ENCODE results near the gene ANKRD22. TPM values are rescaled to one million over a fixed set of nuclear protein-coding genes. Genes with fewer than 3 reads are reported as not detected.
"Not testable (repeated sequence)": the region's sequence is repeated elsewhere in the genome, so short reads cannot be mapped to it uniquely, and the experiment has no call there.

The ANKRD22 gene
- total RNA-seq, 1 experiment from 2014 or later = not detected

DNA sequence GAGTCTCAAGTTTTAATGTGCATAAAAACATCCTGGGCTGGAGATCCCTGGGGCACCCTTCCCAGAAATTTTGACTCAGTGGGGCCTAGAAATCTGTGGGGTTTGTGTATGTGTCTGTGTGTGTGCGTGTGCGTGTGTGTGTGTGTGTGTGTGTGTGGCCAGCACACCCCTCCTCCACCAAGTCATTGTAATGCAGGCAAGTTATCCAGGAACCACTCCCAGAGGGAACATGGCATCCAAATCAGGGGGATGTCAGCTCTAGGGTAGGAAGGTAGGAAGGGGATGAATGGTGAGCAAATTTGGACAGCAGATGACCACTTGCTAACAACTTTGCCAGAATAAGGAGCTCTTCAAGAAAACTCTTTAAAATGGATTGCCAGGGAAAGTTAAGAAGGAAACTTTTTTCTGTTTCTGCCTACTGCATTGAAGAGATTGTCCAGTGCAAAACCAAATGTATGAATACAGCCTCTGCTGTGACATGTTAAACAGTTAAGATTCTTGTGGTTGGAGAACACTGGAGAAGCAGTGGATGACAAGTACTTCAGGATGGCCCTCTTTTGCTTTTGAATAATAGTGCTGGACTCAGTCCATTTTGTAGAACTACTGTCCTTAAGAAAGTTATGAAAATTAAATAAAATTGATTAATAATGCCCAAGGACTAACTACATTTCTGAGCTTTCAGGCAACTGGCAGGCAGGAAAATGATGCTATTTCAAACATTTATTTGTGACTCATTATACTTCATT lies 40.8 kb upstream of the ANKRD22 start:
- no peaks in the 10 kb centered on the region for H3K9me3 ChIP-seq (ENCODE audit: low read length)
- no peak overlapping the region for H3K4me2 ChIP-seq (ENCODE audit: low read depth, low read length, poor library complexity, severe bottlenecking)
- H3K4me1 ChIP-seq (ENCODE audit: low read length) = peaks cover 78% of the 10 kb centered on the region
- H3K9me2 ChIP-seq (replicated peaks; ENCODE audit: insufficient read depth, low read length) = no peaks in the 10 kb centered on the region
- H3K4me3 ChIP-seq (ENCODE audit: low read length) = no peak overlapping the region
- peaks cover 96% of the 10 kb centered on the region for H3K79me2 ChIP-seq (ENCODE audit: low read length)
- no peak for DNase-seq
- H3K27ac ChIP-seq (ENCODE audit: low read length) = no peak overlapping the region
- no peak overlapping the region for H3K9ac ChIP-seq (ENCODE audit: low read length)
- H3K27me3 ChIP-seq (ENCODE audit: low read length) = no peaks in the 10 kb centered on the region
- no peak overlapping the region for H2AFZ ChIP-seq (ENCODE audit: low read length)
- no peaks in the 10 kb centered on the region; the same call in 1 of the 2 replicates for H3K36me3 ChIP-seq (ENCODE audit: insufficient read depth, low read length)
- no peaks in the 10 kb centered on the region for H4K20me1 ChIP-seq (ENCODE audit: insufficient read depth, low read depth, low read length)

DNA sequence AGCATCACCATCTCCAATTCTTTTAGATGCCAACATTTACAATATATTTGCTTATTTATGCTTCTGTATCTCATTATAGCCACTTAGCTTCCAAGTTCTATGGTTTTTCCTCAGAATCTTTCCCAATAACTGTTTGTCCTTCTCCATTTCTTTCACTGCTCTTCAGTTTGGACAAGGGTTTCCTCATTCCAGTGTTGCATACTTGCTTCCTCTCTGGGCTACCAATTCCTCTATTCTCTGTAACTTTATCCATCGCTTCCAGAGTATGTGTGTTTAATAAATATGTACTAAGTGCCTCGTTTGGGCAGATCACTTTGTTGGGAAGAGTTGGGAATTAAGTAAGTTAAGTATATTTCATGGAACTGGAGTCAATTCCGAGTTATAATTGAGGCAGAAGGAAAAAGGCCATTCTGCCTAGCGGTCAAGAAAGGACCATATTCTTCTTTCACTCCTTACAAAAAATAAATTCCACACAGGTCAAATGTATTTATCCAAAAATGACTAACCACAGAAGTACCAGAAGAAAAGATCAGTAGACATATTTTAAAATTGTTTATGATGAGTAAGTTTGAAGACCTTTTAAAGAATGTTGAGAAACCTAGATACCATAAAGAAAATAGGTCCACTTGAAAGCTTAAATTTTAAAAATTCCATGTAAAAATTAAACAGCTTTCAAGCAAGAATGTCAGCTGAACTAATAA lies 39.2 kb upstream of the ANKRD22 start:
- no peak overlapping the region for H3K4me3 ChIP-seq (ENCODE audit: low read length)
- H3K9me2 ChIP-seq (replicated peaks; ENCODE audit: insufficient read depth, low read length) = no peaks in the 10 kb centered on the region
- peaks cover 79% of the 10 kb centered on the region for H3K4me1 ChIP-seq (ENCODE audit: low read length)
- no peak for DNase-seq
- no peaks in the 10 kb centered on the region for H3K9me3 ChIP-seq (ENCODE audit: low read length)
- H3K4me2 ChIP-seq (ENCODE audit: low read depth, low read length, poor library complexity, severe bottlenecking) = peak overlapping the region; percentile 87
- H2AFZ ChIP-seq (ENCODE audit: low read length) = no peak overlapping the region
- no peak overlapping the region for H3K9ac ChIP-seq (ENCODE audit: low read length)
- no peaks in the 10 kb centered on the region; the same call in 1 of the 2 replicates for H3K36me3 ChIP-seq (ENCODE audit: insufficient read depth, low read length)
- H3K27ac ChIP-seq (ENCODE audit: low read length) = peak overlapping the region; percentile 95; the same call in 1 of the 2 replicates
- no peaks in the 10 kb centered on the region for H4K20me1 ChIP-seq (ENCODE audit: insufficient read depth, low read depth, low read length)
- H3K27me3 ChIP-seq (ENCODE audit: low read length) = no peaks in the 10 kb centered on the region
- H3K79me2 ChIP-seq (ENCODE audit: low read length) = peaks cover 95% of the 10 kb centered on the region

DNA sequence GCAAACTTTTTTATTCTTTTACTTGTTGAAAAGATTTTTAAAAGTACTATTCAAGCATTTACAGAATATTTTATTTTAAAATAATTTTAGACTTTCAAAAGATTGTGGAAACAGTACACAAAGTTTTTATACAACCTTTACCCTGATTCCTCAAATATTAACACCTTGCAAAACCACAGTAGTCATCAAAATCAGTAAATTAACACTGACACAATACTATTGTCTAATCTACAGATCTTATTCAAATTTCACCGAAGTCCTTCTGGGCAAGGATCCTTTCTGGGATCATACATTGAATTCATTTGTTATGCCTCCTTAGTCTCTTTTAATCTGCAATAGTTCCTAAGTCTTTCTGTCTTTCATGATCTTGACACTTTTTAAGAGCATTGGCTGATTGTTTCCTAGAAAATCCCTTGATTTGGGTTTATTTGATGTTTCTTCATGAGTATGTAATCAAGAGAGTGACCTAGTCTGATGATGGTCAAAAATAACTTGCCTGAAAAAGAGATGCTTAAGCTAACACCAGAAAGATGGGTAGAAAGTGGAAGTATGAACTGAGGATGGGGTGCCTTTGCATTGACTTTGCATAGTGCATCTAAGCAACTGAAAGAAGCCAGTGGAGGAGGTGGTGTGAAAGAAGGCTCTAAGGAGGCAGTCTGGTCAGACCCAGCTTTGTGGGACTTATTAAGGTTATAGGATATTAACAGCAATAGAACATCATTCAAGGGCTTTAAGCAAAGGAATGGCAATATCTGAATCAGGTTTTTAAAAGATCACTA lies 38.1 kb upstream of the ANKRD22 start:
- Histone ChIP-seq H3K36me3 (ENCODE audit: insufficient read depth, low read length) (no peaks in the 10 kb centered on the region), H3K27me3 (ENCODE audit: low read length) (no peaks in the 10 kb centered on the region), H3K9me3 (ENCODE audit: low read length) (no peaks in the 10 kb centered on the region), H3K9ac (ENCODE audit: low read length) (no peak overlapping the region), H4K20me1 (ENCODE audit: insufficient read depth, low read depth, low read length) (no peaks in the 10 kb centered on the region), H3K4me1 (ENCODE audit: low read length) (peaks cover 86% of the 10 kb centered on the region), H3K27ac (ENCODE audit: low read length) (peak overlapping the region; percentile 95), H3K4me3 (ENCODE audit: low read length) (peak overlapping the region; percentile 72; the same call in 1 of the 2 replicates), H3K4me2 (ENCODE audit: low read depth, low read length, poor library complexity, severe bottlenecking) (peak overlapping the region; percentile 87), H2AFZ (ENCODE audit: low read length) (no peak overlapping the region), H3K9me2 (replicated peaks; ENCODE audit: insufficient read depth, low read length) (no peaks in the 10 kb centered on the region), H3K79me2 (ENCODE audit: low read length) (peaks cover 95% of the 10 kb centered on the region)
- no peak for DNase-seq

GRCh38 chr10:88888810-88889445 lies 37.3 kb upstream of the ANKRD22 start:
- Histone ChIP-seq H3K27ac (ENCODE audit: low read length) (peak overlapping the region; percentile 95), H3K4me3 (ENCODE audit: low read length) (peak overlapping the region; percentile 72), H4K20me1 (ENCODE audit: insufficient read depth, low read depth, low read length) (no peaks in the 10 kb centered on the region), H2AFZ (ENCODE audit: low read length) (no peak overlapping the region), H3K9me3 (ENCODE audit: low read length) (no peaks in the 10 kb centered on the region), H3K4me1 (ENCODE audit: low read length) (peaks cover 91% of the 10 kb centered on the region), H3K27me3 (ENCODE audit: low read length) (no peaks in the 10 kb centered on the region), H3K9me2 (replicated peaks; ENCODE audit: insufficient read depth, low read length) (no peaks in the 10 kb centered on the region), H3K79me2 (ENCODE audit: low read length) (peaks cover 95% of the 10 kb centered on the region), H3K4me2 (ENCODE audit: low read depth, low read length, poor library complexity, severe bottlenecking) (peak overlapping the region; percentile 87), H3K9ac (ENCODE audit: low read length) (peak overlapping the region; percentile 67), H3K36me3 (ENCODE audit: insufficient read depth, low read length) (no peaks in the 10 kb centered on the region)
- DNase-seq = no peak

- H2AFZ ChIP-seq (ENCODE audit: low read length) = no peak overlapping the region
- H3K9me2 ChIP-seq (replicated peaks; ENCODE audit: insufficient read depth, low read length) = no peaks in the 10 kb centered on the region
- H3K4me3 ChIP-seq (ENCODE audit: low read length) = peak overlapping the region; percentile 72
- H4K20me1 ChIP-seq (ENCODE audit: insufficient read depth, low read depth, low read length) = no peaks in the 10 kb centered on the region
- peaks cover 94% of the 10 kb centered on the region for H3K79me2 ChIP-seq (ENCODE audit: low read length)
- DNase-seq = peak; percentile 90
- H3K4me2 ChIP-seq (ENCODE audit: low read depth, low read length, poor library complexity, severe bottlenecking) = peak overlapping the region; percentile 87
- peak overlapping the region; percentile 95 for H3K27ac ChIP-seq (ENCODE audit: low read length)
- H3K27me3 ChIP-seq (ENCODE audit: low read length) = no peaks in the 10 kb centered on the region
- H3K36me3 ChIP-seq (ENCODE audit: insufficient read depth, low read length) = no peaks in the 10 kb centered on the region
- no peaks in the 10 kb centered on the region for H3K9me3 ChIP-seq (ENCODE audit: low read length)
- peak overlapping the region; percentile 67 for H3K9ac ChIP-seq (ENCODE audit: low read length)
- peaks cover 98% of the 10 kb centered on the region for H3K4me1 ChIP-seq (ENCODE audit: low read length)
Measured at GRCh38 chr10:88886557-88886956, 34.9 kb upstream of the ANKRD22 start.

GRCh38 chr10:88883448-88883809 lies 31.8 kb upstream of the ANKRD22 start:
- Histone ChIP-seq H3K79me2 (ENCODE audit: low read length) (peaks cover 71% of the 10 kb centered on the region), H3K9me2 (replicated peaks; ENCODE audit: insufficient read depth, low read length) (no peaks in the 10 kb centered on the region), H4K20me1 (ENCODE audit: insufficient read depth, low read depth, low read length) (no peaks in the 10 kb centered on the region), H3K36me3 (ENCODE audit: insufficient read depth, low read length) (no peaks in the 10 kb centered on the region), H3K4me2 (ENCODE audit: low read depth, low read length, poor library complexity, severe bottlenecking) (peak overlapping the region; percentile 87), H3K27me3 (ENCODE audit: low read length) (no peaks in the 10 kb centered on the region), H3K4me3 (ENCODE audit: low read length) (peak overlapping the region; percentile 72; the same call in 1 of the 2 replicates), H3K9me3 (ENCODE audit: low read length) (no peaks in the 10 kb centered on the region), H2AFZ (ENCODE audit: low read length) (no peak overlapping the region), H3K4me1 (ENCODE audit: low read length) (peaks cover 79% of the 10 kb centered on the region), H3K9ac (ENCODE audit: low read length) (no peak overlapping the region), H3K27ac (ENCODE audit: low read length) (peak overlapping the region; percentile 95)
- peak; percentile 53 for DNase-seq

DNA sequence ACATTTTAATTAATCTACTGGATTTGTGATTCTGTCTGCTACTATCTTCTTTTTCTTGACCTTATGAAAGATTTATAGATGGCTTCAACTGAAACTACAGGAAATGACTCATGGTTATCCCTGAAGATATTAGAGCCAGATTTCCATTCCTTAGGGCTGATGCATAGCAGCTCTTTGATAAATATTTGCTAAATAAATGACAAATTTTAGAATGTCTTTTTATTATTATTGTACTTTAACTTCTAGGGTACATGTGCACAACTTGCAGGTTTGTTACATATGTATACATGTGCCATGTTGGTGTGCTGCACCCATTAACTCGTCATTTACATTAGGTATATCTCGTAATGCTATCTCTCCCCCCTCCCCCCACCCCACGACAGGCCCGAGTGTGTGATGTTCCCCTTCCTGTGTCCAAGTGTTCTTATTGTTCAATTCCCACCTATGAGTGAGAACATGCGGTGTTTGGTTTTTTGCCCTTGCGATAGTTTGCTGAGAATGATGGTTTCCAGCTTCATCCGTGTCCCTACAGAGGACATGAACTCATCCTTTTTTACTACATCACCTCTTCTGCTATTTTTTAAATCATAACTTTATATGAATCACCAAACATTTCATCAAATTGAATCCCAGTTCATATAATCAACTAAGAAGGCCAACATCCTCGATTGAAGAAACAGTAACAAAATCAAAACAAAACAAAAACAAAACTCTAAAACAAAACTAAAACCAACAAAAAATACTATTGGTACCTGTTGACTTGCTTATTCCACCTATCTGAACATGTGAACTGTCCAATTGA lies 31.2 kb upstream of the ANKRD22 start:
- not testable (repeated sequence) for H3K9me2 ChIP-seq (replicated peaks; ENCODE audit: insufficient read depth, low read length); H2AFZ ChIP-seq (ENCODE audit: low read length); DNase-seq; H3K27me3 ChIP-seq (ENCODE audit: low read length); H4K20me1 ChIP-seq (ENCODE audit: insufficient read depth, low read depth, low read length); H3K36me3 ChIP-seq (ENCODE audit: insufficient read depth, low read length); H3K9me3 ChIP-seq (ENCODE audit: low read length)
- H3K9ac ChIP-seq (ENCODE audit: low read length) = peak overlapping the region; percentile 75
- peak overlapping the region; percentile 95 for H3K27ac ChIP-seq (ENCODE audit: low read length)
- peak overlapping the region; percentile 73 for H3K4me3 ChIP-seq (ENCODE audit: low read length)
- H3K4me2 ChIP-seq (ENCODE audit: low read depth, low read length, poor library complexity, severe bottlenecking) = peak overlapping the region; percentile 87
- peaks cover 79% of the 10 kb centered on the region for H3K4me1 ChIP-seq (ENCODE audit: low read length)
- peaks cover 65% of the 10 kb centered on the region for H3K79me2 ChIP-seq (ENCODE audit: low read length)
